HG03066 (cell line): Measurements from ENCODE around the gene CEP85L.
"Not testable (repeated sequence)": the region's sequence is repeated elsewhere in the genome, so short reads cannot be mapped to it uniquely, and the experiment has no call there.

Experiments
- ATAC-seq: cut with Tn5 transposase; IDR thresholded peaks from one replicate; pipeline ENCODE4 v1.9.1; 2021; ENCODE audit warnings: low read depth; ENCODE audit not compliant: unreplicated experiment

CEP85L gene

DNA sequence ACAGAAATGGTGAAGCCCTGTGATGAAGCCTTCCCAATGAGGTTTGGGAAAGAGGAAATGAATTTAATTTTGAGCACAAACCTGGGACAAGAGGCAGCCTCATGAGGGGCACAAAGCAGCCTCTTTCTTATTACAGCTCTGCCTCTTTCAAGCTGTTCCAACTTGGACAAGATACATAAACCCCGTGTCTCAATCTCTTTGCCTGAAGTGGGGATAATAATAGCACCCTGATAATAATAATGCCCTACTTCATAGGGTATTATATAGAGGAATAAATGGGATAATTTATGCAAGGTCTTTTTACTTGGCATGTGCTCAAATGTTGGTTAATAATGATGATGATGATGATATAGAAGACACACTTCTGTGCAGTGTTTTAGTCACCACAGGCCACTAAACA, 194.4 kb downstream of the CEP85L start:
- no peak for ATAC-seq

DNA sequence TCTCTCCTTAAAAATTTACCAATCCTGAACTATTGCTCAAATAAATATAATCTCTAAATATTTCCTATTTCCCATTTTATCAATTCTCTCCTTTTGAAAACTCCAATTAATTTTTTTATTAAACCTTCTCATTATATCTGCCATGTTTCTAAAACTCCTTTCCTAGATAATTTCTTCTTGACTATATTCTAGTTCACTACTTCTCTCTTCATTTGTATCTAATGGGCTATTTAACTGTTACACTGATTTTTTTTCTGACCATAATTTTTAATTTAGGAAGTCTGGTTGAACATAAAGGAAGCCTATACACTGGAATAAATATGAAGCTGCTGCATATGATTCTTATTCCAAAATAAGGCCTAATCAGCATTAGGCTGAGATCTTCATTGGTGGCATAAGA, 199.6 kb downstream of the CEP85L start:
- no peak for ATAC-seq

DNA sequence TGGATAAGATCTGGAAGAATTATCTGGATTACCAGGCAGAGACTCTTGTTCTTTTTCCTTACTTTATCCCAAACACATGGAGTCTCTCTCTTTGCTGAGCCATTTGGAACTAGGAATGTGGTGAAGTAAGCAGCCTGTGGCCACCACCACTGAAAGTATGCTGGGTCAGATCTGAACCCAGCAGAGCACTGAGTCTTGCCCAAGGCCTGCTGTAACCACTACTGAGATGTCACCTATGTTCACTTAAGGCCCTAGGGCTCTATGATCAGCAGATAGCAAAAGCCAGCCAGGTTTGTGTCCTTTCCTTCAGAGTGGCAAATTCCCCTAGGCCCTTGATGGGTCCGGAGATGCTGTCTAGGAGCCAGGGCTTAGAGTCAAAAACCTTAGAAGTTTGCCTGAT, 206.6 kb downstream of the CEP85L start:
- no peak for ATAC-seq

DNA sequence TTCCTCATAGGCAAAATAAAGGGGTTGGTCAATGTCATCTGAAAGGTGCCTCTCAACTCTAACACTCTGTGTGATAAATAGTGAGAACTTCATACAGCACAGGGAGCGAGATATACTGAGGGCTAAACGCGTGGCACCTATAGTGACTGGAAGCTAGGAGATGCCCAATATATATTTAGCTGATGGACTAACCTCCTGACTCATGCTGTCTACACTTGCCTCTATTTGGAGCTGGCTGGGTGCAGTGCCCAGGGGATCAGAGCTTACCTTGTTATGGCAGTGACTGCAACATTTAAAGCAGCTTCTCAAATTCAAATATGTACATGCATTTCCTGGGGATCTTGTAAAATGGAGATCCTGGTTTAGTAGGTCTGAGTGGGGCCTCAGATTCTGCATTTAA, 214.9 kb downstream of the CEP85L start:
- ATAC-seq: no peak

DNA sequence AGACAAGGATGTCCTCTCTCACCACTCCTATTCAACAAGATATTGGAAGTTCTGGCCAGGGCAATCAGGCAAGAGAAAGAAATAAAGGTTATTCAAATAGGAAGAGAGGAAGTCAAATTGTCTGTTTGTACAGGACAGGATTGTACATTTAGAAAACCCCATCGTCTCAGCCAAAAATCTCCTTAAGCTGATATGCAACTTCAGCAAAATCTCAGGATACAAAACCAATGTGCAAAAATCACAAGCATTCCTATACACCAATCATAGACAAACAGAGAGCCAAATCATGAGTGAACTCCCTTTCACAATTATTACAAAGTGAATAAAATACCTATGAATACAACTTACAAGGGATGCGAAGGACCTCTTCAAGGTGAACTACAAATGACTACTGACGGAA, 217.2 kb downstream of the CEP85L start:
- ATAC-seq: not testable (repeated sequence)

DNA sequence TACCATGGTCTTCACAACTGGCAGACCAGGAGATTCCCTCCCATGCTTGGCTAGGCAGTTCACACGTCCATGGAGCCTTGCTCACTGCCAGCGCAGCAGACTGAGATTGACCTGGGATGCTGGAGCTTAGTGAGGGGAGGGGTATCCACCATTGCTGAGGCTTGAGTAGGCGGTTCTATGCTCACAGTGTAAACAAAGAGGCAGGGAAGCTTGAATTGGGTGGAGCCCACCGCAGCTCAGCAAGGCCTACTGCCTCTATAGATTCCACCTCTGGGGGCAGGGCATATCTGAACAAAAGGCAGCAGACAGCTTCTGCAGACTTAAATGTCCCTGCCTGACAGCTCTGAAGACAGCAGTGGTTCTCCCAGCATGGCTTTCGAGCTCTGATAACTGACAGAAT, 230.1 kb downstream of the CEP85L start:
- not testable (repeated sequence) for ATAC-seq

DNA sequence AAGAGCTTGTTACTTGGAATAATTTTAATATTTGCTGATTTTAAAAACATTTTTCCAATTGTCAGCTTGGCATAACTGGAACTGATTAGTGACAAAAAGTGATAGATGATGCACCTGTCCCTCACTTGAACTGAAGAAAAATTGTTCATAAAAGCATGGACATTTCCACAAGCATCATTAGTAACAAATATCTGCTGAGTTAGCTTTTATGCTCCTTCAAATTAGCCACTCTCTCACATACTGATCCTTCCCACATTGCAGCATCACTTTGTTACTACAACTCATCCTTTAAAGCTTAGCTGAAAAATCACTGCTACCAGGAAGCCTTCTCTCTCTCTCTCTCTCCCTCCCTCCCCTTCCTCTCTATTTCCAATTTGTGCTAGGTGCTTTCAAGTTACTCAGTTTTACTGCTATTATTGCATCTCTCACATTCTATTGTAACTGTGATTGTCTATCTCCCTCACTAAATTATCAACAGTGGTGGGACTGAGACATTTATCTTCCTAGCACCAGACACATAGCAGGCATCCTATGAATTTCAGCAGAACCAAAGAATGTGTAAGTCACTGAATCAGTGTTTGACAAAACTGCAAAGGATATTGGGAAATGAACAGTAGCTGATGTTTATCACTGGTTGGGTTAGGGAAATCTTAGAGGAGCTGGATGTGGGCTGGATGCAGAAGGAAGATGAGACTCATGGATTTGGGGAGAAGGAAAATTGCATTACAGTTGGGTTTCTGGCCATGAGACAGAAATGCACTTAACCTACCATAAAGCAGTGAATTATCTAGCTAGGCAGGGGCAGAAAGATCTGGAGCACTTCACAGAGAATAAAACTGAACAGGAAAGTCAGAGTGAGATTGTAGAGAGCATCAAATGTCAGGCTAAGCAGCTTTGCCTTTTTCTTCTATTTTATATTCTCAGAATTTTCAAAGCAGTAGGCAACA, 231.7 kb downstream of the CEP85L start:
- ATAC-seq: no peak
